Smooth muscle cell (in vitro differentiated cells): ENCODE measurements around the gene DEAF1. TPM values are rescaled to one million over a fixed set of nuclear protein-coding genes. Genes with fewer than 3 reads are reported as not detected.

ENCODE experiments used
- DNase-seq: peaks from one replicate; lab custom pipeline; 2025; ENCODE audit not compliant: unreplicated experiment; lab: John Stamatoyannopoulos, UW
- H2AFZ ChIP-seq: fragments of 200-600 bp; sonication (generic); 2 replicates; pipeline ENCODE4 v1.6.0; 2016; ENCODE audit warnings: antibody characterized with exemption, low read depth, mild to moderate bottlenecking
- H3F3A ChIP-seq: fragments of 200-600 bp; sonication (generic); 2 replicates; pipeline ENCODE4 v1.6.0; 2017; ENCODE audit warnings: antibody characterized with exemption, low read depth
- H3K27ac ChIP-seq: fragments of 200-600 bp; sonication (generic); 2 replicates; pipeline ENCODE4 v1.5.1; 2016; ENCODE audit warnings: low read depth, mild to moderate bottlenecking
- H3K27me3 ChIP-seq: fragments of 200-600 bp; sonication (generic); 2 replicates; pipeline ENCODE4 v1.6.1; 2016; ENCODE audit warnings: low read depth, mild to moderate bottlenecking
- H3K36me3 ChIP-seq: fragments of 200-600 bp; sonication (generic); 2 replicates; pipeline ENCODE4 v1.5.1; 2016; ENCODE audit warnings: low read depth
- H3K4me1 ChIP-seq: fragments of 200-600 bp; sonication (generic); 2 replicates; pipeline ENCODE4 v1.5.1; 2016; ENCODE audit warnings: low read depth
- H3K4me2 ChIP-seq: fragments of 200-600 bp; sonication (generic); 2 replicates; pipeline ENCODE4 v1.6.0; 2016; ENCODE audit warnings: mild to moderate bottlenecking
- H3K4me3 ChIP-seq: fragments of 200-600 bp; sonication (generic); 2 replicates; pipeline ENCODE4 v1.5.1; 2016; ENCODE audit warnings: mild to moderate bottlenecking
- H3K79me2 ChIP-seq: fragments of 200-600 bp; sonication (generic); 2 replicates; pipeline ENCODE4 v1.6.0; 2016; ENCODE audit warnings: low read depth, mild to moderate bottlenecking
- H3K9ac ChIP-seq: fragments of 200-600 bp; sonication (generic); 2 replicates; pipeline ENCODE4 v1.6.0; 2016; ENCODE audit warnings: low read depth
- H3K9me3 ChIP-seq: fragments of 200-600 bp; sonication (generic); replicated peaks from 2 replicates; pipeline ENCODE4 v1.5.1; 2016; ENCODE audit warnings: low read depth
- H4K20me1 ChIP-seq: fragments of 200-600 bp; sonication (generic); 2 replicates; pipeline ENCODE4 v1.6.0; 2016; ENCODE audit warnings: low read depth
- CTCF ChIP-seq: fragments of 200-600 bp; sonication (generic); IDR thresholded peaks from 2 replicates; pipeline ENCODE4 v1.5.1; 2017; ENCODE audit warnings: borderline replicate concordance, mild to moderate bottlenecking, antibody characterized with exemption; ENCODE audit not compliant: insufficient read depth, poor library complexity, severe bottlenecking
- WGBS: methylation state at CpG from one replicate; pipeline ENCODE4 v1.1.7; 2016; ENCODE audit warnings: low lambda C conversion rate; 5-methylcytosine and 5-hydroxymethylcytosine counted together
- polyA plus RNA-seq: library from polyadenylated mRNA; unstranded; fragments of >200 nt; fragmentation: Nextera tagmentation; extraction: Ambion mirVana; gene quantifications from 2 replicates; pipeline ENCODE4 v1.2.1, GENCODE V29; 2016
- total RNA-seq: library from RNA; depleted of rRNA; stranded (reverse); fragments of >200 nt; gene quantifications from 2 replicates; pipeline ENCODE4 v1.2.3, GENCODE V29; 2014

Gene DEAF1
- total and polyA plus RNA-seq, 2 experiments from 2014 or later = 18.7 to 39.2 TPM

GRCh38 chr11:724049-724777 lies 29.2 kb upstream of the DEAF1 start:
- Histone ChIP-seq H3K27me3 (peaks cover 23% of the 10 kb centered on the region), H3K4me3 (no peak overlapping the region), H3K36me3 (no peaks in the 10 kb centered on the region), H3K27ac (no peak overlapping the region), H3K4me1 (peaks cover 10% of the 10 kb centered on the region), H2AFZ (no peak overlapping the region), H3K9ac (no peak overlapping the region), H3F3A (no peaks in the 10 kb centered on the region), H4K20me1 (peaks cover 14% of the 10 kb centered on the region), H3K9me3 (no peaks in the 10 kb centered on the region), H3K79me2 (no peaks in the 10 kb centered on the region), H3K4me2 (no peak overlapping the region)
- WGBS = 85% methylated on average over 16 of the region's 19 CpGs
- no peak for DNase-seq
- TF ChIP-seq CTCF = no peak

GRCh38 chr11:723120-723883 lies 28.3 kb upstream of the DEAF1 start:
- Histone ChIP-seq H3K9ac (no peak overlapping the region), H2AFZ (no peak overlapping the region), H3K27me3 (peaks cover 23% of the 10 kb centered on the region), H4K20me1 (peaks cover 17% of the 10 kb centered on the region), H3K9me3 (no peaks in the 10 kb centered on the region), H3K4me1 (peaks cover 10% of the 10 kb centered on the region), H3K4me3 (no peak overlapping the region), H3K27ac (no peak overlapping the region), H3K36me3 (no peaks in the 10 kb centered on the region), H3F3A (no peaks in the 10 kb centered on the region), H3K4me2 (no peak overlapping the region), H3K79me2 (no peaks in the 10 kb centered on the region)
- no peak for DNase-seq
- peak; percentile 49 for TF ChIP-seq CTCF
- WGBS = 76% methylated on average over 7 of the region's 8 CpGs

GRCh38 chr11:722346-722811 lies 27.4 kb upstream of the DEAF1 start:
- 98% methylated on average over 18 of the region's 20 CpGs for WGBS
- peaks cover 19% of the 10 kb centered on the region for H4K20me1 ChIP-seq
- no peaks in the 10 kb centered on the region for H3K9me3 ChIP-seq
- H3K36me3 ChIP-seq = no peaks in the 10 kb centered on the region
- no peak overlapping the region for H3K4me3 ChIP-seq
- no peak overlapping the region for H3K27ac ChIP-seq
- peaks cover 23% of the 10 kb centered on the region for H3K27me3 ChIP-seq
- H3K4me2 ChIP-seq = no peak overlapping the region
- no peak for DNase-seq
- H3K79me2 ChIP-seq = no peaks in the 10 kb centered on the region
- H3F3A ChIP-seq = no peaks in the 10 kb centered on the region
- H3K9ac ChIP-seq = no peak overlapping the region
- peaks cover 10% of the 10 kb centered on the region for H3K4me1 ChIP-seq
- H2AFZ ChIP-seq = no peak overlapping the region
- no peak for TF ChIP-seq CTCF
